NCI-H1417 (cell line): ENCODE data around the gene ALG3.

Experiments used
- DNase-seq, 3 experiments: peaks; one replicate each; lab custom pipeline; 2025; lab: John Stamatoyannopoulos, UW

ALG3 gene

DNA sequence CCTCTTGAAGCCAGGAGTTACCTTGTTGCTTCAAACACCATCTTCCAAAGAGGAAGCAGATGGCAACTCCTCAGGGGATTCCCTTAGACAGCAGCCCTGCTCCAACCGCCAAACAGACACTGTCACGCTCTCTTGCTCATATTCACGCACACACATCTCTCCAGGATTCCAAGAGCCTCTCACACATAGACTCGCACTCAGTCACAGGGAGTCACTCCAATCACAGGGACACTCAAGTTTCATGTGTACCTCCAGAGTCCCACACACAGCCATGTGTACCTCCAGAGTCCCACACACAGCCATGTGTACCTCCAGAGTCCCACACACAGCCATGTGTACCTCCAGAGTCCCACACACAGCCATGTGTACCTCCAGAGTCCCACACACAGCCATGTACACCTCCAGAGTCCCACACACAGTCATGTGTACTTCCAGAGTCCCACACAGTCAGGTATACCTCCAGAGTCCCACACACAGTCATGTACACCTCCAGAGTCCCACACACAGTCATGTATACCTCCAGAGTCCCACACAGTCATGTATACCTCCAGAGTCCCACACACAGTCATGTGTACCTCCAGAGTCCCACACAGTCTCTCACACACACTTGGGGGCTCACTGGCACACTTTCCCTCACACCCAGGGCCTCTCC is 13.3 kb downstream of the ALG3 start:
- DNase-seq: peak in 2 of 3 experiments; percentile 15 to 45

DNA sequence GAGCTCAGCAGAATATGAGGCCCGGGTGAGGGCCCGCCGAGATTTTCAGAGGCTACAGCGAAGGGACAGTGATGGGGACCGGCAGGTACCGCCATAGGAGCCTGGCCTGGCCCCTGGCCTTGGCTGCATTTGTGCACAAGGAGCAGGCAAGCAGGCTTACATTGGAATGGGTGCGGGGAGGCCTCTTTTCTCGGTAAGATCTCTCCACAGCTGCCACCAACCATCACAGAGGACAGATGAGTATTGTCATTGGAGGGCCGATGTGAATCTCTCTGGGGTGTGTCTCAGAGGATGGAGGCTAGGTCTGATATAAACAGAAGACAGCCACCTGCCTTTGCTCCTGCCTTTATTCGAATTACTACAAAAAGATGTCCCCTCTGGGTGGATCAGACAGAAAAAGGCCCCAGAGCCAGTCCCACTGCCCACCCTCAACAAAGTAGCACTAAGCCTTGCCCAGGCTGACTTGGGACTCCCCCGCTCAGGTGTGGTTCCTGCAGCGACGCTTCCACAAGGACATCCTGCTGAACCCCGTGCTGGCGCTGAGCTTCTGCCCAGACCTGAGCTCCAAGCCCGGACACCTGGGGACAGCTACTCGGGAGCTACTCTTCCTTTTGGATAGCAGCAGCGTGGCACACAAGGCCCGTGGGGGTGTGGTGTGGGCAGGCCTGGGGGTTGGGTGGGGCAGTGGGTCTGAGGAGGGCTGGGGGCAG is 13.9 kb downstream of the ALG3 start:
- no peak for DNase-seq

DNA sequence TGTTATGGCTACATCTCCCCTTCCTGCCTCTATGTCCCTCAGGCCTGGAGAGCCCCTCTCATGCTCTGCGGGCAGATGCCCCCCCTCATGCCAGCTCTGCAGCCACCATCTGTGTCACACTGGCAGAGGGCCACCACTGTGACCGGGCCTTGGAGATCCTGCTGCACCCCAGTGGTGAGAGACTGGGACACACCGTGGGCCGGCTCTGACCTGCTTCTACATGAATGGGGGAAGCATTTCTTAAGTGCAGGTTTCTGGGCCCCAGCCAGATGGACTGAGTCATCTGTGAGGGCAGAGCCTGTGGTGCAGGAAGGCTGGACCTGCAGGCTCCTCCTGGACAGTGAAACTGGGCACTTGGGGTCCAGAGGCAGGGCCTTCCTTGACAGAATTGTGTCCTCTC is 14.5 kb downstream of the ALG3 start:
- DNase-seq: no peak

DNA sequence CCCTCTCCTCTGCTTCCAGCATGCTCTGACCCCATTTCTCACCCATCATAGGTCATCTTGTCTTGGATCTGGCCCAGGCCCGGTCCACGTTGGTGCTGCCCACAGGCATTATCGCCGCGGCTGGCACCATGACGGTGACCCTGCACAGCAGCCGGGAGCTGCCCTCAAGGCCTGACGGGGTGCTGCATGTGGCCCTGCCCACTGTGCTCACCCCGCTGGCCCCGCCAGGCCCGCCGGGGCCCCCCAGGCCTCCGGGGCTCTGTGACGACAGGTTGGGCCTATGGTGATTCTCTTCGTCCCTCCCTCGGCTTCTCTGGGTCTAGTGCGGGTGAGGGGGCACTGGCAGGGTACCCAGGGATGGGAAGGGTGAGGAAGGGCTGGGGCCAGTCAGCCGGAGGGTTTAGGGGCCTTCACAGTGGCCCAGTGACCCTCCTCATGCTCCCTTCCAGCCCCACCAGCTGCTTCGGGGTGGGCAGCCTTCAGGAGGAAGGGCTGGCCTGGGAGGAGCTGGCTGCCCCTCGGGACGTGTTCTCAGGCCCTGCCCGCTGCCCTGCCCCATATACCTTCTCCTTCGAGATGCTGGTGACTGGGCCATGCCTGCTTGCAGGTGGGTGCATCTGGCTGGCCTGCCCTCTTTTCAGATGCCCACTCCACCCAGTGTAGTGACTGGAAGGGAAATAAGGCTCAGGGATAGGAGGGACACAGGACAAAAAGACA is 15.5 kb downstream of the ALG3 start:
- DNase-seq: no peak

DNA sequence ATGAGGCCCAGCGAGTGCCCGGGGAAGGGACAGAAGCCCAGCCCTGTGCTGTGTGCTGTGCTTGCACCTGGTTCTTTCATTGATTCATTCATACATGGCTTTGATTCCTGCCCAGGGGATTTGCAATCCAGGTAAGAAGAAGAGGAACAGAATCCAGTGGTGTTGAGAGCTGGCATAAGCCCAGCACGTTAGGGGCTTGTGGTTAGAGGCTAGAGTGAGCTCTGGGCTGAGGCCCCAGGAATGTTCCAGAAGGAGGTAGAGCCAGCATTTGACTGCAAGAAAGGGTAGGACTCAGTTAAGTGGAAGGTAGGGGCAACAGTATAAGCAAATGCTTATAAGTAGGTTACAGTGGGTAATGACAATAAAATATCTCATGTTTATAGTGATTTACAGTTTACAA is 17.1 kb downstream of the ALG3 start:
- DNase-seq: no peak

DNA sequence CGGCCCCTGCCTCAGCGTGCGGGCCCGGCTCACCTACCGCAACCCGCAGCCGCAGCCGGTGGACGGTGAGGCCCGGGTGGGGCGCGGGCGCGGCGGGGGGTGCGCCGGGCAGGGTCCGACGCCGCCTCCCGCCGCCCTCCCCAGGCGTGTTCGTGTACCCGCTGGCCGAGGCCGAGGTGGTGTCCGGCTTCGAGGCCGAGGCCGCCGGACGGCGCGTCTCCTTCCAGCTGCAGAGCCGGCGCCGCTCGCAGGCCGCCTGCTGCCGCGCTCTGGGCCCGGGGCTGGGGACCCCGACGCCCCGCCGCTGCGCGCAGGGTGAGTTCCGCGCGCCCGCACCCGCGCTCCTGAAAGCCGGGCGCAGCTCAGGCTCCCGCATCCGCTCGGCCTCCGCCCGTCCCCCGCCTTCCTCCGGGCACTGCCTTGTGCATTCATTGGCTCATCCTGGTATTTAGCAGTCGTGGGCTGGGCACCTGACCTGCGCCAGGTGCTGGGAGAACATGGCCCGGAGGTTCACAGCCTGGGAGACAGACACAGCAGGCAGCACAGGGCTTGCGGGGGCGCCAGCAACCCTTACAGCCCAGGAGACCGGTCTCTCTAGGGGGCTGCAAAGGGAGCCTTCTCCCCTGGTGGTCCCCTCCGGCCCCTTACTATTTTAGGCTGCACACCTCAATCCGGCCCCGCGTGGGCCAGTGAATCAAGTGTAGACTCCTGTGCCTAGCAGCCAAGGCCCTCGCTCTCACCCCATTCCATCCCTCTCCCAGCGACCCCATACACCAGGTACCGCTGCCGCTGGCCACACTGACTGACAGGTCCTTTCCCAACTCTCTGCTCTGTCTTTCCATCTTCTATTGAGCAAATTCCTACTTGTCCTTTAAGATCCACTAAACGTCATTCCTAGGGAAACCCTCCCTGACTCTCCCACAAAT is 17.9 kb downstream of the ALG3 start:
- DNase-seq: peak; percentile 14 to 84 (median 80)

DNA sequence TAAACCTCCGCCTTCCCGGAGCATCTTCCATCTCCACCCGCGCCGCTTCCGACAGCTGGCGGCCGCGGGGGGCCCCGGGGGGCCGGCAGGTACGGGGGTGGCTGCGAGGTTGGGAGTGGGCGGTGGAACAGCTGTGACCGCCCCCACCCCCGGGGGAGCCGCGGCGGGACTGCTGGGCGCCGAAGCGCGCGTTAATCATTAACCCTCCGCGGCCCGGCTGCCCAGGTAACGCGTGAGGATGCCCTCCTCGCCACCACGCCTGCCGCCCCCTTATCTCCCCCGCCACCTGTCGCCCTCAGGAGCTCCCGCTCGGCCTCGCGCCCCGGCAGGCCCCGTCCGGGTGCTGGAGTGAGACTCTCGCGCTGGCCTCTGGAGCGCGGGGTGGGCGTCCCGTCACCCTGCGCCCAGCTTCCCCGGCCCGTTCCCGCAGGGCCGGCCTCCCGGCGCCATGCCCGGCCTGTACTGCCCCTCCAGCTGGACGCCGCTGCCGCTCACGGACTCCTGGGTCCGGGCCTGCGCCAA is 18.6 kb downstream of the ALG3 start:
- peak; percentile 13 to 83 (median 83) for DNase-seq

DNA sequence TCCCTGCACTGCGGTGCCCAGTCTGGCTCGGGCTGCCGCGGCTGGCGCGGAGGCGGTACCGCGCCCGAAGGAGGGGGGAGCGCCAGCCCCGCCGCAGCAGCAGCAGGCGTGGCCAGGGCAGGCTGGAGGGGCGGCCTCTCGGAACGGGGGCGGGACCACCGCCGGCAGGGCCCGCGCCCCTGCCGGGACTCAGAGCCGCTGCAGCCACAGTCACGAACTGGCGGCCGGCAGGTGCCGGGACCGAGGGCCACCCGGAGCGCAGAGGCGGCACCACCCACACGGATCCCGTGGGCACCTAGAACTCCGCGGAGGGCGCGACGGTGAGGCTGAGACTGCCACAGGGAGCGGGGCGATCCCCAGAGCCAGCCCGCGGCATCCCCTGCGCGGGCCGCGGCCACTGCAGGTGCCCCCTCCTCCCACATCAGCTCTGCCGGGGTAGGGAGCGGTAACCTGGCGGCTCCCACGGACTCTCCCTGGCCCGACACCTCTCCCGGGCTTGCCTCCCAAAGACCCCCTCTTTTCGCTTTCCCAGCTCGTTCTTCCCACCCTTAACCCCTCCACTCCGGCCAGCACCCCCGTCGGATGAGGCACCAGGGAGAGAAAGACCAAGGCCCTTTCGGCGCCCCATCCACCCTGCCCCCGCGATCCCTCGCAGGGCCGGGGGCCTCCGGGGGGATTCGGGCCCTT is 19.2 kb downstream of the ALG3 start, which contains the start of gene VWA5B2:
TSS of gene VWA5B2 (plus strand) at position 192 of the 687 bp plus-strand sequence. CDS start 944 bp downstream, outside the sequence.
- DNase-seq: peak; percentile 70 to 91 (median 89)

DNA sequence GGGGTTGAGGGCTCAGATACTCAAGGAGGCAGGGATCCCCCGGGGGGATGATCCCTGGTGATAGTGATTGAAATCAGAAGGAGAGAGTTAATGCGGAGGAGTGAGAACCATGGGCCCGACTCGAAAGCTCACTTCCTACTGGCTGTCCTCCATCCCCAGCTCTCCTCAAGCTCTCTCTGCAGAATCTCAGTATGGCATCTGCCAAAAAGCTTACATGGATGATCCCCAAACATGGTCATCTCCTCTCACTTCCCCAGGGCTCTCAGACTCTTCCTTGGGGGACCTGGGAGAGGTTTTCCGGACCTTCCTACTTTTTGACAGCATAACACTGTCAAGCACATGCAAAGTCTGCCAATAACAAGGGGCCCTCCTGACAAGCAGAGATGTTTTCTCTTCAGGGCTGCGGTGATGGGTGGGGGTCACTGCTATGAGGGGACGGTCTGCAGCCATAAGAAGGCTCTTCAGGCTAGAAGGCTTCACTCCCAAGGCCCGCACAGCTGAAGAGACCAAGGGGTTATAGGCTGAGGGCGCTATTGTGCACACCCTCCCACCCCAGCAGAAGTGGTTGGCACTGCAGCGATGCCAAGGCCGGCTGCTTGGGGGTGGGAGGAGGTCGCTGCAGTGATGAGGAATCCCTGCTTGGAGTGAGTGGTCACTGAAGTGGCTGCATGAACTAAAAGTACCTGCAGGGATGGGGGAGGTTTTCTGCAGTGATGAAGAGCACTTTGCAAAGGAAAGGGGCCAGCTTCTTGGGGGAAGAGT is 20.2 kb downstream of the ALG3 start:
- DNase-seq: peak in 1 of 3 experiments; percentile 45

DNA sequence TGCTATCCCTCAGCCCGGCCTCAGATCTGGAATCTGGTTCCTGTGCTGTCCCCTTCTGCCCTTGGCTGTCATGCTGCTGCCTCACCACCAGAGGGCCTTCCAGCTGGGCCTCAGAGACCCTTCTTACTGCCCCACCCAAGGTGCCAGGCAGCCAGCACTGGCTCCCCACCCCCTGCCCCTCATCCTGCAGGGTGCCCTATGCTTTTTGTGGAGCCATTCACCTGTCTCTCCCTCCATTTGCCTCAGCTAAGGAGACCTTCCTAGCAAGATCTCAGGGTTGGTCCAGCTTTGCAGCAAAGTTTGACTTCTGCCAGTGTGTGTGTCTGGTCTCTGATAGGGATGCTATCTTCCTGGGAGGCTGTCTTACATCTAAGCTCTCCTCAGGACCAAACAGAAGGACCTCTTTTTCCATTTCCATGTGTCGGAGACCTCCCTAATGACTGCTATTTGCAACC is 21.3 kb downstream of the ALG3 start:
- peak; percentile 36 to 57 (median 46) for DNase-seq

DNA sequence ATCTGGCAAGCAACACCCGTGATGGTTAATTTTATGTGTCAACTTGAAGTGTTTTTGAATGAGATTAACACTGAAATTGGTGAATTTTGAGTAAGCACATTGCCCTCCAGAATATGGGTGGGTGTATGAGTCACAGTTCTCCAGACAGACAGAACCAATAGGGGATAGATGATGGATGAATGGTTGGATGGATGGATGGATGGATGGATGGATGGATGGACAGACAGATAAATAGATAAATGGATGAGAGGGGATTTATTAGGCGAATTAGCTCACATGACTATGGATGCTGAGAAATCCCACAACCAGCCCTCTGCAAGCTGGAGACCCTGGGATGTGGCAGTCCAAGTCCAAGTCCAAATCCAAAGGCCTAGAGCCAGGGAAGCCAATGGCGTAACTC is 24.8 kb downstream of the ALG3 start:
- no peak for DNase-seq

DNA sequence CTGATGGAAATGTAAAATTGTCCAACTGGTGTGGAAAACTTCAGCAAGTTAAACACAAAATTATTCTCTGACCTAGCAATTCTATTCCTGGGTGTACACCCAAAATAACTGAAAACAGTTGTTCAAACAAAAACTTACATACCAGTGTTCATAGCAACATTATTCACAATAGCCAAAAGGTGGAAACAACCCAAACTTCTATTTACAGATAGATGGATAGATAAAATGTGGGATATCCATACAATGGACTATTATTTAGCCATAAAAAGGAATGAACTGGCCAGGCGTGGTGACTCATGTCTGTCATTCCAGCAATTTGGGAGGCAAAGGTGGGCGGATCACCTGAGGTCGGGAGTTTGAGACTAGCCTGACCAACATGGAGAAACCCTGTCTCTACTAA is 26.2 kb downstream of the ALG3 start:
- DNase-seq: no peak

DNA sequence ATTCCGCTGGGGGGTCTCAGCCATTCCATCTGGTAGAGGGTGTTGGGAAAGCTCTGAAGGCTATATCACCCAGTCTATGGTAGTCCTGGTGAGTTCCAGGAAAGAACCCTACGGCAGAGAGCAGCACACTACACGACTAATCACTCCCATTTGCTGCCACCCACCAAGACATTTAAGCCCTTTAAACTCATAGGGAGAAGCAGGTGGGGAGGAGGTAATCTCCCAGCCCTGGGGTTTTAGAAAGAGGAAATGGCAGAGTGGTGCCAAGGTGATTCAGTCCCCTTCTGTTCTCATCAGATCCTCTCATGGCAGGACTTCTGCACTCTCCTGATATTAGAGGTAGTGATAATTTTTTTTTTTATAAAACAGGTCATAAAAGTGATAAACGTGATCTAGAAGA is 29.9 kb downstream of the ALG3 start:
- no peak for DNase-seq

DNA sequence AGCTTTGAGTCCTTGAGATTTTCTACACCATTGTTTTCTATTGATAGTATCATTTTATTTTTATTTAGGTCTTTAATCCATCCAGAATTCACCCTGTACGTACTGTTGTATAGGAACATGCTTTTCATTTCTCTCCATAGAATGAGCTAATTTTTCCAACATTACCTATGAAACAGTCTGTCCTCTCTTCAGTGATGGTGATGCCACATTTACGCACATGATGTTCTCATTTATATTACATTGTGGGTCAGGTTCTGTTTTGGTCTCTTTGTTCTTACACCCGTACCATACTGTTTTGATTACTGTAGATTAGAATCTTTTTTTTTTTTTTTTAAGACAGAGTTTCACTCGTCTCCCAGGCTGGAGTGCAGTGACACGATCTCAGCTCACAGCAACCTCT is 37.0 kb downstream of the ALG3 start:
- DNase-seq: no peak

DNA sequence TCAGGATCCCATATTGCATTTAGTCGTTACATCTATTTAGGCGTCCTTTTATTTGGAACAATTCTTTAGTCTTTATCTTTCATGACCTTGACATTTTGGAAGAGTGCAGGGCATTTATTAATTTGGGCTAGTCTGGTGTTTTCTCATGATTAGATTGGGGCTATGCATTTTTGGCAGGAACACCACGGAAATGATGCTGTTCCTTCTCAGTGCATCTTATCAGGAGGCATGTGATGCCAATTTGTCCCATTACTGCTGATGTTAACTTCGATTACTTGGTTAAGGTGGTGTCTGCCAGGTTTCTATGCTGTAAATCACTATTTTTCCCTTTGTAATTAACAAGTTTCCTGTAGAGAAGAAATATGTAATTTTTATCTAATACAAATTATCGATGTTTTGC is 37.5 kb downstream of the ALG3 start:
- no peak for DNase-seq

DNA sequence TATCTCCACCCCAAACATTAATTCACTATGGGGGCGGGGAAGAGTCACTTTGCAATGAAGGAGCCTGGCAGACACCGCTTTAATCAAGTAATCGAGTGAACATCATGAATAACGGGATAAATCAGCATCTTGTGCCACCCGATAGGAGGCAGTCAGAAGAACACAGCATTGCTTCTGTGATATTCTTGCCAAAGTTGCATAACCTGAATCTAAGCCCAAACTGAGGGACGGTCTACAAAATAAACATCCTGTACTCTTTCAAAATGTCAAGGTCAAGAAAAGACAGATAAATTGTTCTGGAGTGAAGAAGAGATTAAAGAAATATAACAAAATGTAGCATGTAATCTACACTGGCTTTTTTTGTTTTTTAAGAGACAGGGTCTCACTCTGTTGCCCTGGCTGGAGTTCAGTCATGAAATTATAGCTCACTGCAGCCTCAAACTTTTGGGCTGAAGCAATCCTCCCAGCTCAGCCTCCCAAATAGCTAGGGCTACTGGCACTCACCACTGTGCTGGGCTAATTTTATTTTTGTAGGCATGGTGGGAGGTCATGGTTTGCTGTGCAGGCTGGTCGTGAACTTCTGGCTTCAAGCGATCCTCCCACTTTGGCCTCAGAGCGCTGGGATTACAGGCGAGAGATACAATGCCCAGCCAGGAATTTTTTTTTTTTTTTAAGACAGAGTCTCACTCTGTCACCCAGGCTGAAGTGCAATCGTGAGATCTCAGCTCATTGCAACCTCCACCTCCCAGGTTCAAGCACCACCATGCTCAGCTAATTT is 39.4 kb downstream of the ALG3 start:
- DNase-seq: no peak

DNA sequence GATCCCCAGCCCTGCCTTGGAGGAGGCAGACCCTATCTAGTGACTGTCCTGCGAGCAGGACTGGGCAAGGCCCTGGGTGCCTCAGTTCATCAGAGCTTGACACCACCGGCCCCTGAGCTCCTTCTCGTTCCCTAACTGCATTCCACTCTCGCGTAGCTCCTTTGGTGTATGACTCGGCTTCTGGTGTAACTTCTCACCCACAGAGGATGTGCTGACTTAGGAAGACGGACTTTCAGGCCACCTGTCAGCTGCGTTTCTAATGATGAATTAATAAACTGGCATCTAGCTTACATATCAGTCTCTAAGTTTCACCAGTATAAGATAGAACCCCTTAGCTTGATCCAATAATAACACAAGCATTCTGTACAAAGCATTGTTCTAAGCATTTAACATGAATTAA is 45.2 kb downstream of the ALG3 start:
- DNase-seq: no peak

DNA sequence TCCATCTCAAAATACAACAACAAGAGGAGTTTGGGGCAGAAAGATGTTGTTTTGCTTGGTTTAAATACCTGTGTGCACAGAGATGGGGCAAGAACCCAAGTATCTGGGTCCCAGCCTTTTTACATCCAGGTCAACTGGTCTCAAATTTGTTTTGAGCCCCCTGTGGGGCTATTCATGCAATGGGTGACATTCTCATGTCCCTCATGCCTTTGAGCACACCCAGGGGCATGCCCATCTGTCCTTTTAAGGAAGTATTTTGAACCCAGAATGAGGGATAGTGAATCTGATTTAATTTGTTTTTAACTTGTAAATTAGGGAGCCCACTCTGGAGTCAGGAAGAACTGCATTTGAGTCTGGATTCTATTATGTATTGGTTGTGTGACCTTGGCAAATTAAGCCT is 47.9 kb downstream of the ALG3 start:
- no peak for DNase-seq

DNA sequence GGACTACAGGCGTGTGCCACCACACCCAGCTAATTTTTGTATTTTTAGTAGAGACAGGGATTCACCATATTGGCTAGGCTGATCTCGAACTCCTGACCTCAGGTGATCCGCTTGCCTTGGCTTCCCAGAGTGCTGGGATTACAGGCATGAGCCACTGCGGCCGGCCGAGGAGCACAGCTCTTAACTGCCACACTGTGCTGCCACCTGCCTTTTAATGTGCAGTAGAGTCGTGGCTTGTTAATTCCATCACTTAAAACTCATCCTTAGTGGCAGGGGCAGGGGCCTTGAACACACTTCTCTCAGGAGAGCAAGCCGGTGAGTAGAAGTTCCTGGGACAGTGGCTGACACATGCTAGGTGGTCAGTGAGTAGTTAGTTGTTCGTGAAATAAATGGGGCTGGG is 50.3 kb downstream of the ALG3 start:
- no peak for DNase-seq
